ENCODE data around the gene SNX1. TPM values are rescaled to one million over a fixed set of nuclear protein-coding genes. Genes with fewer than 3 reads are reported as not detected.

SNX1 gene
- total RNA-seq, 2 donors from 2014 or later: 54.5 to 63.0 TPM

- no peaks in the 10 kb centered on the region for H3K27me3 ChIP-seq (ENCODE audit: control insufficient read depth, insufficient read depth, low read length, poor library complexity, severe bottlenecking)
- no peak overlapping the region for H3K27ac Mint-ChIP-seq
- no peak overlapping the region for H3K4me3 ChIP-seq (ENCODE audit: low read length)
- peak overlapping the region; percentile 21 for H3K27ac ChIP-seq (ENCODE audit: low read depth, low read length)
- H3K9me3 Mint-ChIP-seq: no peaks in the 10 kb centered on the region
- DNase-seq: no peak
- H3K27me3 Mint-ChIP-seq (ENCODE audit: insufficient read depth): no peaks in the 10 kb centered on the region
- TF ChIP-seq, protein P1, sequence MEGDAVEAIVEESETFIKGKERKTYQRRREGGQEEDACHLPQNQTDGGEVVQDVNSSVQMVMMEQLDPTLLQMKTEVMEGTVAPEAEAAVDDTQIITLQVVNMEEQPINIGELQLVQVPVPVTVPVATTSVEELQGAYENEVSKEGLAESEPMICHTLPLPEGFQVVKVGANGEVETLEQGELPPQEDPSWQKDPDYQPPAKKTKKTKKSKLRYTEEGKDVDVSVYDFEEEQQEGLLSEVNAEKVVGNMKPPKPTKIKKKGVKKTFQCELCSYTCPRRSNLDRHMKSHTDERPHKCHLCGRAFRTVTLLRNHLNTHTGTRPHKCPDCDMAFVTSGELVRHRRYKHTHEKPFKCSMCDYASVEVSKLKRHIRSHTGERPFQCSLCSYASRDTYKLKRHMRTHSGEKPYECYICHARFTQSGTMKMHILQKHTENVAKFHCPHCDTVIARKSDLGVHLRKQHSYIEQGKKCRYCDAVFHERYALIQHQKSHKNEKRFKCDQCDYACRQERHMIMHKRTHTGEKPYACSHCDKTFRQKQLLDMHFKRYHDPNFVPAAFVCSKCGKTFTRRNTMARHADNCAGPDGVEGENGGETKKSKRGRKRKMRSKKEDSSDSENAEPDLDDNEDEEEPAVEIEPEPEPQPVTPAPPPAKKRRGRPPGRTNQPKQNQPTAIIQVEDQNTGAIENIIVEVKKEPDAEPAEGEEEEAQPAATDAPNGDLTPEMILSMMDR (conservative IDR thresholded peaks at IDR 0.05): no peak
- H3K9me3 ChIP-seq (ENCODE audit: control insufficient read depth, low read length): no peaks in the 10 kb centered on the region
- peaks cover 21% of the 10 kb centered on the region for H3K36me3 Mint-ChIP-seq (ENCODE audit: low read depth)
- no peak overlapping the region for H3K9ac ChIP-seq (ENCODE audit: extremely low read depth, low read length, poor library complexity, severe bottlenecking)
- no peaks in the 10 kb centered on the region for H3K4me1 ChIP-seq (ENCODE audit: control insufficient read depth, insufficient read depth, low read length)
- peaks cover 33% of the 10 kb centered on the region for H3K36me3 ChIP-seq (ENCODE audit: control insufficient read depth, insufficient read depth, low read length)
- WGBS, 2 experiments (ENCODE audit: insufficient coverage in 1 of 2, insufficient read length in 1 of 2): 67 to 91% methylated on average over 1 to 3 of the region's 3 CpGs
- peaks cover 13% of the 10 kb centered on the region for H3K4me1 Mint-ChIP-seq
- no peak overlapping the region for H3K4me3 Mint-ChIP-seq
Measured at GRCh38 chr15:64111679-64112050, 15.9 kb downstream of the SNX1 start.

GRCh38 chr15:64112073-64112772 is 16.4 kb downstream of the SNX1 start:
- no peak overlapping the region for H3K4me3 ChIP-seq (ENCODE audit: low read length)
- H3K27ac ChIP-seq (ENCODE audit: low read depth, low read length): no peak overlapping the region
- H3K27me3 ChIP-seq (ENCODE audit: control insufficient read depth, insufficient read depth, low read length, poor library complexity, severe bottlenecking): no peaks in the 10 kb centered on the region
- no peak overlapping the region for H3K9ac ChIP-seq (ENCODE audit: extremely low read depth, low read length, poor library complexity, severe bottlenecking)
- no peaks in the 10 kb centered on the region for H3K4me1 ChIP-seq (ENCODE audit: control insufficient read depth, insufficient read depth, low read length)
- no peaks in the 10 kb centered on the region for H3K9me3 Mint-ChIP-seq
- peaks cover 12% of the 10 kb centered on the region for H3K4me1 Mint-ChIP-seq
- no peak for DNase-seq
- H3K36me3 Mint-ChIP-seq (ENCODE audit: low read depth): peaks cover 26% of the 10 kb centered on the region
- TF ChIP-seq, protein P1 (conservative IDR thresholded peaks at IDR 0.05): no peak
- peaks cover 33% of the 10 kb centered on the region for H3K36me3 ChIP-seq (ENCODE audit: control insufficient read depth, insufficient read depth, low read length)
- H3K27ac Mint-ChIP-seq: peak overlapping the region; percentile 54
- 93% methylated on average over 3 to 4 of the region's 4 CpGs for WGBS, 2 experiments (ENCODE audit: insufficient coverage in 1 of 2, insufficient read length in 1 of 2)
- no peaks in the 10 kb centered on the region for H3K9me3 ChIP-seq (ENCODE audit: control insufficient read depth, low read length)
- no peak overlapping the region for H3K4me3 Mint-ChIP-seq
- no peaks in the 10 kb centered on the region for H3K27me3 Mint-ChIP-seq (ENCODE audit: insufficient read depth)

DNA sequence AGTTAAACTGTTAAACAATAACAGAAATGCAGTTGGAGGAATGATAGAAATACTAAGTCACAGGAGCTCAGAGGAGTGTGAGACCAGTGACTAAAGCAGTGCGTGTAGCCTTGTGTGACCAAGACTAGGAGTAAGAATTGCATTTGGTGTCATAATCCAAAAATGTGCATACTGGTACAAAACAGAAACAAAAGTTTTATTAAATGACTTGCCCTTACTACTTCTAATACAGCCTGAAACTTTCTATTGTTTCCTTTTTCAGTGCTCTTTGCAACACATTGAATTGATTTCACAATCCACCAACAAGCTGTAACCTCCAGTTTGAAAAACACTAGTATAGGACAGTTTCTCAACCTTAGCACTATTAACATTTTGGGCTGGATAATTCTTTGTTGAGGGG is 17.1 kb downstream of the SNX1 start:
- Histone ChIP-seq H3K9me3 (ENCODE audit: control insufficient read depth, low read length) (no peaks in the 10 kb centered on the region), H3K4me1 (ENCODE audit: control insufficient read depth, insufficient read depth, low read length) (no peaks in the 10 kb centered on the region), H3K9ac (ENCODE audit: extremely low read depth, low read length, poor library complexity, severe bottlenecking) (no peak overlapping the region), H3K27me3 (ENCODE audit: control insufficient read depth, insufficient read depth, low read length, poor library complexity, severe bottlenecking) (no peaks in the 10 kb centered on the region), H3K36me3 (ENCODE audit: control insufficient read depth, insufficient read depth, low read length) (peaks cover 37% of the 10 kb centered on the region), H3K4me3 (ENCODE audit: low read length) (no peak overlapping the region), H3K27ac (ENCODE audit: low read depth, low read length) (no peak overlapping the region)
- TF ChIP-seq, protein P1 (conservative IDR thresholded peaks at IDR 0.05): no peak
- H3K9me3 Mint-ChIP-seq: no peaks in the 10 kb centered on the region
- no peak overlapping the region for H3K4me3 Mint-ChIP-seq
- H3K4me1 Mint-ChIP-seq: peaks cover 12% of the 10 kb centered on the region
- WGBS, 2 experiments (ENCODE audit: insufficient coverage in 1 of 2, insufficient read length in 1 of 2): 97% methylated on average over 1 of the region's 1 CpG; no CpG with 5 or more reads in 1 of the 2 experiments
- no peak overlapping the region for H3K27ac Mint-ChIP-seq
- no peaks in the 10 kb centered on the region for H3K27me3 Mint-ChIP-seq (ENCODE audit: insufficient read depth)
- no peak for DNase-seq
- peaks cover 29% of the 10 kb centered on the region for H3K36me3 Mint-ChIP-seq (ENCODE audit: low read depth)
